Amygdala (tissue), 56 donors: ENCODE measurements around the gene SALL4.
"Not testable (repeated sequence)": the region's sequence is repeated elsewhere in the genome, so short reads cannot be mapped to it uniquely, and the experiment has no call there.

ENCODE experiments used
- DNase-seq, 56 donors: peaks; one replicate each; lab custom pipeline; 2025; lab: John Stamatoyannopoulos, UW

Gene SALL4

GRCh38 chr20:51803148-51803854, 980 bp upstream of the SALL4 start:
- no peak for DNase-seq

GRCh38 chr20:51801823-51802123, 548 bp downstream of the SALL4 start:
- DNase-seq: no peak

GRCh38 chr20:51801122-51801822, 1.0 kb downstream of the SALL4 start:
- peak in 1 of 56 donors; percentile 7 for DNase-seq

DNA sequence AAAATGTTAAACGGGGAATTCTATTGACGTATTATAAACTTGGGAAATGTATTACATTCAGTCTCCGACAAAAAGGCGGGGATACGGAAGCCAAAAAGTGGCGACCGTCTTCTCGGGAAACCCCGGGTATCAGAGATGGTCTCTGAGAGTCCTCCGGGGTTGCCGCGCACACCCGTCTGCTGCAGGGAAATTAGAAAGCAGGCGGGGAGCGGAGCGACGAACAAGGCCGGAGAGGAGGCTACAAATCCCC, 1.5 kb downstream of the SALL4 start:
- DNase-seq: no peak

DNA sequence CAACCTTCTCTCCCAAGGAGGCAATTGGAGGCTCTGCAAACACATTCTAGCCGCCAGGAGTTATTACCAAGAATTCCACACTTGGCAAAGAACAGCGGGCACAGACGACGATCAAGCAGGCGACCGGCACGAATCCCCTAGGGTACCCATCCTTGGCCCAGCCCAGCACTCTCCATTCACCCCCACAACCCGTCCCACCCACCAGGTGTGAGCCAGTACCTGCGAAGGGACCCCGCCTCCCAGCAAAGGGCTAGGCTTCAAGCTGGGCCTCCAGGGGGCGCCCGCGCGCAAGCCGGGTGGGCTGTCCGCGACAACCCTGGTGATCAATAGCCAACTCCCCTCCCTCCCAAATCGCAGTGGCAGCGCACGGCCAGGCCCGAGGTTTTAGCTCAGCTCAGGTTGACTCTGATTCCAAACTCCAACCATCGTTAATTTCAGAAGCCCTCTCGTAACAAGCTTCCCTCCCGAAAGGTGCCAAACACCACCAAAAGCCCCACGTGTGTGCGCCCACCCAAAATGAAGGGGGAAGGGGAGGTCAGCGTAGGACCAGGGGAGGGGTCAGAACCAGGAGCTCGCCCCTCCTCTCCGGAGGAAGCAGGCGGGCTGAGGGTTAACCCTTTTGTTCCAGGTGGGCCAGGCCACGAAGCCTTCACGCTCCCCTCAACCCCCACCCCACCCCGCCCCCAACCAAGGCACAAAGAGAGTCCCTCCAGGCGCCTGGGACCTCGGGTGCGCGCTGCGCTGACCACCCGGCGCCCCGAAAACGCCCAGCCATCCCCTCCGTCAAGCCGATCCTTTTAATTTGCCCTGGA, 2.1 kb downstream of the SALL4 start:
- DNase-seq: peak in 32 of 56 donors; percentile 3 to 70 (median 16)

DNA sequence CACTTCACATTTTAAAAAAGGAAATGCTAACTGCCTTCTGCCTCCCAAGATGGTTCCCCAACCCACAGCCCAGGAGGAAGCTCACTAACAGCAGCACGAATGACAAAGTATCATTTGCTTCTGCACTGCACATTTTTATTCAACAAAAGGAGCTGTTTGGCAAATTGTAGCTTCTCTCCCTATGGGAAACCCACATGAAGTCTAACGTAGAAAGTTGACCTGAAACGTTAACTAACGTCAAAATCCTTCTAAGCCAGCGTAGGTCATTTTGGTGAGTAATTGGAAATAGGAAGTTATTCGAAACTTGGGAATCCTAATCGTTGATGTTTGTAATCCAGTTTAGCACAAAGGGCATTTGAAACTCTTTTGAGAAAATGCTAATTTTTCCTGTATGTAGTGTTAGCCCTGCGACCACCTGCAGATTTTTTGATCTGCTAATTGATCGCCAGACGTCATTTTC, 2.9 kb downstream of the SALL4 start:
- DNase-seq: no peak

DNA sequence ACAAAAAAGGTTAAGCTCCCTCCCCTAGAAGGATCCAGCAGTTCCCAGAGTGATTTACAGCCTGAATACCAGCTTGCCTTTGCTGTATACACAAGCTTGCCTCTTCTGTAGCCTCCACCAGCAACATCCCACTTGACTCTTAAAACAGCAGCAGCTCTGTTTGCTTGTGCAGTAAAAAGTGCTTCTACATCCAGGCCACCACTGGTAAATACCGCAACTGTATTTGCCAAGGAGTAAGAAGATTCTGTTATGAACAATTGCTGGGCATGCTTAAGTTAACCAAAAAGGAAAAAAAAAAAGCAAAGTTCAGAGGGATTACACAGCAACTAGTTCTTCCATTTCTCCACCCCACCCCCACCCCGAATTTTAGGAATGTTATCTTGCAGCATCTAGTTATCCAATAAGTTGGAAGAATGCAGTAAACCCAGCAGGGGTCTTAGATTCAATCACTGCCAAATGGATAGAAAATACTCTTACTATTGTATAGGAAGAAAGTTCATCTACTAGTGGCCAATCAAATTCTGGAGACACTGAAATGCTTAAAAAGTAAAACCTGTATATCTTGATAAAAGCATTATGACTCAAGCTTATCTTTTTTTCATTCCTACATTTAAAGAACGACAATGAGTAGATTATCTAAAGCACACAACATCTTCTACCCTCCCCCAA, 4.8 kb downstream of the SALL4 start:
- no peak for DNase-seq

DNA sequence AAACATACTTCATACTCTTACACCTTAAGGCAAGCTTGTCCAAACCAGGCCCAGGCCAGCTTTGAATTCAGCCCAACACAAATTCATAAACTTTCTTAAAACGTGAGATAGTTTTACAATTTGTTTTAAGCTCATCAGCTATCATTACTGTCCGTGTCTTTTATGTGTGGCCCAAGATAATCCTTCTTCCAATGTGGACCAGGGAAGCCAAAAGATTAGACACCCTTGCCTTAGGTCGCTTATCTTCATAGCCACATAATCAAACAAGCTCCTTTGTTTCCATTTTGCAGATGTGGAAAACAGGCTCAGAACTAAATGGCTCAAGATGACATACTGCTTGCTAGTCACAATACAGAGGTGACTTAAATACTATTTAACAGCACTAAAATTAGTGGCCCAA, 6.0 kb downstream of the SALL4 start:
- DNase-seq: no peak

- no peak for DNase-seq
Observed at GRCh38 chr20:51792960-51793359, 9.4 kb downstream of the SALL4 start.

DNA sequence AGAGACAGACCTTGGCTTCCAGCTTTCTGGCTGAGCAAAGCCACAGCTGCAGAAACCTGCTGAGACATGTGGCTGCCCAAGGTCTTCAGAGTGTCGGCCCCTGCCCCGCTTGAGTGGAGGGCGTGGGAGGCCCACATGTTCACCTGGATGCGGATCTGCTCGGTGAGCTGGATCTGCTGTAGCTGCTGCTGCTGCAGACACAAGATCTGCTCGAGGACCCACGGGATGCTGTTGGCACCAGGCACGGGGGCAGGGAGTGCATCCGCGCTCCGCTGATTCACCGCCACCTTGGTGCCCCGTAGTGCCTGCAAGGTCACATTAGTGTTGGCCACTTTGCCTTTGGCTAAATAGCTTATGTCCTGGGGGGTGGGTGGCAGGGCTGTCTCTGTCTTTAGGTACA, 10.7 kb downstream of the SALL4 start:
- DNase-seq: no peak

GRCh38 chr20:51790256-51790655, 12.1 kb downstream of the SALL4 start:
- no peak for DNase-seq

DNA sequence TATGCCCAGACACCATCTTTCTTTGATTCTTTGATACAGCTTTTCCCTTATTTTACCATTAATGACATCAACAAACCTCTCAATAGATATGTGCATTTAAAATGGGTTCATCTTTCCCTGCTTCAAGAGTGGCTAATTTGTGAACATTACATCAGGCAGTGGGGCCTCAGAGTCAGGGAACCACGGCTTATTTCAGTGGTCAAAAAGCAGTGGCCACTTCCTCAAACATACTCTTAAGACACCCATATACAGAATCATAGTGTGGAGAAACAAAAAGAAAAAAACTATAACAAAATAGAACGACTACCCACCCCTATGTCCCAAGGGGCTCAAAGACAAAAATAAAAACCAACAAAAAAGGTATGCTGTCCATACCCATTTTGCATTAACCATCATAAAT, 12.9 kb downstream of the SALL4 start:
- DNase-seq: no peak

- no peak for DNase-seq
Observed at GRCh38 chr20:51788822-51789221, 13.5 kb downstream of the SALL4 start.

GRCh38 chr20:51784299-51784698, 18.0 kb downstream of the SALL4 start:
- no peak for DNase-seq

DNA sequence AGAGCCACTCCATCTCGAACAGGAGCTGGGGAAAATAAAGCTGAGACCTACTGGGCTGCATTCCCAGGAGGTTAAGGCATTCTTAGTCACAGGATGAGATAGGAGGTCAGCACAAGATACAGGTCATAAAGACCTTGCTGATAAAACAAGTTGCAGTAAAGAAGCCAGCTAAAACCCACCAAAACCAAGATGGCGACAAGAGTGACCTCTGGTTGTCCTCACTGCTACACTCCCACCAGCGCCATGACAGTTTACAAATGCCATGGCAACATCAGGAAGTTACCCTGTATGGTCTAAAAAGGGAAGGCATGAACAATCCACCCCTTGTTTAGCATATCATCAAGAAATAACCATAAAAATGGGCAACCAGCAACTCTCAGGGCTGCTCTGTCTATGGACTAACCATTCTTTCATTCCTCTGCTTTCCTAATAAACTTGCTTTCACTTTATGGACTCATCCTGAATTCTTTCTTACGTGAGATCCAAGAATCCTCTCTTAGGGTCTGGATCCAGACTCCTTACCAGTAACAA, 24.0 kb downstream of the SALL4 start:
- not testable (repeated sequence) for DNase-seq

GRCh38 chr20:51775241-51775640, 27.1 kb downstream of the SALL4 start:
- DNase-seq: no peak

- no peak for DNase-seq
Observed at GRCh38 chr20:51772236-51772635, 30.1 kb downstream of the SALL4 start.

DNA sequence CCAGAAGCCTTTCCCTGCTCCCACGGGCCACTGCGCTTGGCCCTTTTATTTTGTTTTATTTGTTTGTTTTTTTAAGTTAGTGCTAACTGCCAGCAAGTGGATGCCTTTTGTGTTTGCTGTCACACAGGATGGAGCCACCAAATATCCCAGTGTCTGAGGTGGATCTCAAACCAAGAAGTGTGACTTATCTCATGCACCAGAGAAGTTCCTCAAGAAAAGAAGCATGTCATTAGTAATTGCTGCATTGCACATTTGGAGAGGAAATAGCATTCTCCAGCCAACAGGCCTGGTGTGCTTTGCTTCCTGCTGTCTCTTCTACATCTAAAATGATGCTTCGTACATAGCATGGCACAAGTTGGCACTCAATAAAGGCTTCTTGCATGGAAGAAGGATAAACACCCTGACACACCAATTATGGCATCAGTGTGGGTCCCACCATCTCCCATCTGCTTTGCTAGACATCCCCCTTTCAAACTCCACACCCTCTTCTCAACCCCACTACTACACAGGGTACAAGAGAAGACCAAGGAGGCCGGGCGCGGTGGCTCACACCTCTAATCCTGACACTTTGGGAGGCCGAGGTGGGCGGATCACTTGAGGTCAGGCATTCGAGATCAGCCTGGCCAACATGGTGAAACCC, 32.2 kb downstream of the SALL4 start:
- DNase-seq: no peak

DNA sequence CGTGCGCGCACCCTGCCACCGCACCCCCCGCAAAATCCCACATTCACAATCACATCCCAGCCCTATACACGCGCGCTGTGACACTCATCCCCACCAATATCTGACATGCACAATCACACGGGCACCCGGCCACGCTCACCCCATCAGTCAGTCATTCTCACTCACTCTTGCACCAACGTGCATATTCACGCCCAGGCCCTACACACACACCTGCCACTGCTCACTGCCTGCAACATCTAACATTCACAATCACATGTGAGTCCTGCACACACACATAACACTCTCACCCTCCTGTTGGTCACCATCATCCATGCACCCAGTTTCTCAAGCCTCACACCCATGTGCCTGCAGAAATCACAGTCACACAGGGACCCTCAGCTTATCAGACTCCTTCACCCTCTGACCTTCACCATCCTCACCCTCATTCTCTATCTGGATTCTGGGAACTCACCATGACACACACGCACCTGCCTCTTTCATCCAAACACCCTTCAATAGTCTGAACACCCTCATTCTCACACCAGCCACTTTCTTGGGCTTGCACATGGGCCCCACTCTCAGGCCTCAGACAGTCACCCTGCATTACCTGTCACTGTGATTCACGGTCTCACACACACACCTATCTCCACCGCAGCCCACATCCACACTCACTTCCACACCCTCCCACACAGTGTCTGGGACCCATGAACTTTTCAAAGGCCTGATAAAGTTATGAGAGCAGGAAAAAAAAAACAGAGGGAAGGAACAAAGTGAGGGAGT, 33.4 kb downstream of the SALL4 start:
- peak in 13 of 56 donors; percentile 4 to 39 (median 13) for DNase-seq
